Pancreas (tissue), 10 donors: Measurements from ENCODE around the gene TUBGCP6. TPM values are rescaled to one million over a fixed set of nuclear protein-coding genes. Genes with fewer than 3 reads are reported as not detected.

Experiments used
- ATAC-seq, 4 donors: fragments of 200-7000 bp; cut with Tn5 transposase; one replicate each; pipeline versions ENCODE4 v1.8.0 to v1.9.1; 2020; ENCODE audit warnings: mild to moderate bottlenecking in 4 of 4, moderate library complexity in 4 of 4
- DNase-seq, 6 donors: peaks; one replicate each; pipeline ENCODE4 v3.0.0-alpha.2; 2020
- FAIRE-seq: peaks from 2 replicates; lab custom pipeline; 2012; peaks lifted over from hg19 to GRCh38; lab: Jason Lieb, UNC
- H3K27ac ChIP-seq, 4 donors: fragments of 200-600 bp; sonication (generic); 1 replicate in 3 of 4; 2 replicates in 1 of 4; pipeline versions ENCODE4 v1.5.0 to v1.8.0; 2020
- H3K27me3 ChIP-seq, 4 donors: fragments of 200-600 bp; one replicate each; pipeline ENCODE4 v1.8.0; 2021
- H3K36me3 ChIP-seq, 3 donors: fragments of 200-600 bp; sonication (generic) in 1 of 3; one replicate each; pipeline versions ENCODE4 v1.5.0 to v1.8.0; 2020 to 2021
- H3K4me1 ChIP-seq, 3 donors: fragments of 200-600 bp; one replicate each; pipeline ENCODE4 v1.8.0; 2021
- H3K4me3 ChIP-seq, 4 donors: fragments of 200-600 bp; sonication (generic) in 2 of 4; one replicate each; pipeline versions ENCODE4 v1.5.0 to v1.8.0; 2020 to 2021
- H3K9me3 ChIP-seq, 4 donors: fragments of 200-600 bp; one replicate each; pipeline ENCODE4 v1.8.0; 2021
- WGBS, 2 donors: extraction: QIAGEN DNeasy Blood & Tissue Kit; methylation state at CpG; one replicate each; pipeline ENCODE4 v1.1.7; 2013; 5-methylcytosine and 5-hydroxymethylcytosine counted together
- intact Hi-C, 3 donors: fragments of 100-400 bp; cut with DNase I; formaldehyde crosslinking; loops; one replicate each; pipeline versions ENCODE4 v1.11.1 to v1.14.2; 2022
- polyA plus RNA-seq, 2 donors: library from polyadenylated mRNA; stranded (reverse); fragments of 200-250 nt; gene quantifications; one replicate each; pipeline ENCODE4 v1.2.3, GENCODE V29; 2013
- total RNA-seq, 6 donors: library from RNA; stranded (reverse); fragmentation: NEBNext Ultra II Directional in 4 of 6; extraction: Animal tissue kit (Norgen Biotek cat#: 25700) in 4 of 6; gene quantifications; one replicate each; pipeline versions ENCODE4 v1.2.1 to v1.2.4, GENCODE V29; 2021 to 2023
- TF ChIP-seq, protein P1 (sequence below), 4 donors: fragments of 200-600 bp; sonication (generic) in 3 of 4; IDR thresholded peaks; one replicate each; pipeline versions ENCODE4 v1.5.0 to v1.8.0; 2021; ENCODE audit warnings: antibody characterized with exemption in 4 of 4
- donor health status: healthy with polysubstance abuse.
- donor health status: DM: no; HTN: no; CAD: no; lungs with moderate emphysema.
- donor health status: DM: no; HTN: no; CAD: no.
- donor health status: control.
- donor health status: control.
- donor health status: Bipolar disorder and iron deficiency.
- donor health status: DM: yes; HTN: yes; CAD: no.
- donor health status: DM: no; HTN: no; CAD: no.
- donor health status: DM: no; HTN: no; CAD: no.
- donor health status: DM: yes; HTN: yes; CAD: no.

The TUBGCP6 gene
- total and polyA plus RNA-seq, 8 donors: 19.2 to 139 (median 29.8) TPM

DNA sequence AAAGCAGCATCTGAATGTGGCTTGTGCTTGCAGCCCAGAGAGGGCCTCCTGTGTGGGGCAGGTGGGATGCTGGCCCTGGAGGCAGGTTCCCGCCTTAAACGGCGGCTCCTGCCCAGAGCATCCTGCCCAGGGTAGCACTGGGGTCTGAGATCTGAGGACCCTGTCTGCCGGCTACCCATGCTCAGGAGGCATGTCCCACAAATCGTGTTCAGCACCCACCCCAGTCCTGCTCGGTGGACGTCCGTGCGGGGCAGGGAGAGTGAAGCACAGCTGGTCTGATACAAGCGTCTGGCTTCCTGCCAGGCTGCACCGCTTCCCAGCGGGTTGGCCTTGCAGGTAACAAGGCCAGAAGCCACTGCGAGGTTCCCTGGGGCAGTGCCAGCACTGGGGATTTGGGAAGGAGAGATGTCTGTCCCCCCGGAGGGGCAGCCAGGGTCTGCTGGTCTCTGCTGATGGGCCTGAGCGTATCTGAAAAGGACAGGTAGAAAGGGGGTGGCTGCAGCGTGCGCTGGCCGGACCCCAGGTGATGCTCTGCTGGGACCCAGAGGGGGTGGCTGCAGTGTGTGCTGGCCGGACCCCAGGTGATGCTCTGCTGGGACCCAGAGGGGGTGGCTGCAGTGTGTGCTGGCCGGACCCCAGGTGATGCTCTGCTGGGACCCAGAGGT, 55.5 kb downstream of the TUBGCP6 start:
- Histone ChIP-seq H3K27me3 (no peaks in the 10 kb centered on the region), H3K4me3 (no peak overlapping the region), H3K27ac (peak overlapping the region; percentile 80 to 82 (median 80)), H3K36me3 (peaks cover 0 to 4% (median 0%) of the 10 kb centered on the region in 3 donors), H3K4me1 (peaks cover 25 to 30% (median 26%) of the 10 kb centered on the region in 3 donors), H3K9me3 (no peaks in the 10 kb centered on the region)
- TF ChIP-seq, protein P1, sequence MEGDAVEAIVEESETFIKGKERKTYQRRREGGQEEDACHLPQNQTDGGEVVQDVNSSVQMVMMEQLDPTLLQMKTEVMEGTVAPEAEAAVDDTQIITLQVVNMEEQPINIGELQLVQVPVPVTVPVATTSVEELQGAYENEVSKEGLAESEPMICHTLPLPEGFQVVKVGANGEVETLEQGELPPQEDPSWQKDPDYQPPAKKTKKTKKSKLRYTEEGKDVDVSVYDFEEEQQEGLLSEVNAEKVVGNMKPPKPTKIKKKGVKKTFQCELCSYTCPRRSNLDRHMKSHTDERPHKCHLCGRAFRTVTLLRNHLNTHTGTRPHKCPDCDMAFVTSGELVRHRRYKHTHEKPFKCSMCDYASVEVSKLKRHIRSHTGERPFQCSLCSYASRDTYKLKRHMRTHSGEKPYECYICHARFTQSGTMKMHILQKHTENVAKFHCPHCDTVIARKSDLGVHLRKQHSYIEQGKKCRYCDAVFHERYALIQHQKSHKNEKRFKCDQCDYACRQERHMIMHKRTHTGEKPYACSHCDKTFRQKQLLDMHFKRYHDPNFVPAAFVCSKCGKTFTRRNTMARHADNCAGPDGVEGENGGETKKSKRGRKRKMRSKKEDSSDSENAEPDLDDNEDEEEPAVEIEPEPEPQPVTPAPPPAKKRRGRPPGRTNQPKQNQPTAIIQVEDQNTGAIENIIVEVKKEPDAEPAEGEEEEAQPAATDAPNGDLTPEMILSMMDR (IDR thresholded peaks at IDR 0.05): no peak
- ATAC-seq (peak in 1 of 4 donors; percentile 16), DNase-seq (peak; percentile 74 to 96 (median 84)), FAIRE-seq (no peak)
- intact Hi-C loops: no loop called here
- WGBS, 2 donors: 46 to 51% methylated on average over 20 of the region's 20 CpGs

- H3K27ac ChIP-seq: no peak overlapping the region
- peak in 3 of 6 donors; percentile 16 to 61 (median 36) for DNase-seq
- no peaks in the 10 kb centered on the region for H3K27me3 ChIP-seq
- intact Hi-C loops: no loop called here
- peaks cover 28 to 39% (median 30%) of the 10 kb centered on the region in 3 donors for H3K4me1 ChIP-seq
- no peaks in the 10 kb centered on the region for H3K36me3 ChIP-seq
- H3K9me3 ChIP-seq: no peaks in the 10 kb centered on the region
- H3K4me3 ChIP-seq: no peak overlapping the region
- no peak for FAIRE-seq
- no peak for ATAC-seq
- WGBS, 2 donors: 93 to 97% methylated on average over 11 of the region's 11 CpGs
- TF ChIP-seq, protein P1 (IDR thresholded peaks at IDR 0.05): no peak
Observed at GRCh38 chr22:50188356-50188755, 56.5 kb downstream of the TUBGCP6 start.

- TF ChIP-seq, protein P1 (IDR thresholded peaks at IDR 0.05): no peak
- H3K27ac ChIP-seq: peak overlapping the region; percentile 37 to 71 (median 57)
- 23 to 27% methylated on average over 24 to 26 of the region's 26 CpGs for WGBS, 2 donors
- H3K4me1 ChIP-seq: peaks cover 35 to 42% (median 39%) of the 10 kb centered on the region in 3 donors
- no peaks in the 10 kb centered on the region for H3K36me3 ChIP-seq
- peak; percentile 34 to 84 (median 53) for DNase-seq
- intact Hi-C loops: no loop called here
- ATAC-seq: no peak
- peak overlapping the region; percentile 60 to 83 (median 72) for H3K4me3 ChIP-seq
- H3K9me3 ChIP-seq: no peaks in the 10 kb centered on the region
- H3K27me3 ChIP-seq: no peaks in the 10 kb centered on the region
- no peak for FAIRE-seq
Observed at GRCh38 chr22:50186761-50187523, 57.9 kb downstream of the TUBGCP6 start.

- Histone ChIP-seq H3K9me3 (no peaks in the 10 kb centered on the region), H3K27me3 (no peaks in the 10 kb centered on the region), H3K27ac (peak overlapping the region; percentile 37 to 71 (median 57)), H3K4me1 (peaks cover 32 to 38% (median 35%) of the 10 kb centered on the region in 3 donors), H3K36me3 (no peaks in the 10 kb centered on the region), H3K4me3 (peak overlapping the region; percentile 60 to 83 (median 72))
- FAIRE-seq (no peak), ATAC-seq (no peak), DNase-seq (peak in 4 of 6 donors; percentile 43 to 85 (median 56))
- 1 to 2% methylated on average over 21 to 47 of the region's 47 CpGs for WGBS, 2 donors
- intact Hi-C loops: no loop called here
- TF ChIP-seq, protein P1 (IDR thresholded peaks at IDR 0.05): no peak
Observed at GRCh38 chr22:50186181-50186714, 58.6 kb downstream of the TUBGCP6 start.
